ENCODE data around the gene TWSG1.

DNA sequence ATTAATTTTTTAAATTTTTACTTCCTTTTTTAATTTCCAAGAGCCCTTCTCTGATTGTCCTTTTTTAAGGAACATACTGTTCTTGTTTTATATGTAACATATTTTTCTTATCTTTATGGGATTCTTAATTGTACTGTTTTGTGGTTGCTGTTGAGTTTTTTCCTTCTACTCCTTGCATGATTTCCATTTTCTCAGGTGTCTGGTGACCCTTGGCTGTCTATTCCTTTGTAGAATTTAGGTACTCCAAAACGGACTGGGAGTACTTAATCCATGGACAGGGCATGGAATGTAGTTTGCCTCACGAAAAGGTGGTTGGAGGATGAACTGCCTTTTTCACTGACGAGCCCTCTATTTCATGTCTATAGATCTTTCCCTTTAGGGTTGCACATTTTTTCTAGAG, 26.6 kb downstream of the TWSG1 start:
- TF ChIP-seq, protein P1, sequence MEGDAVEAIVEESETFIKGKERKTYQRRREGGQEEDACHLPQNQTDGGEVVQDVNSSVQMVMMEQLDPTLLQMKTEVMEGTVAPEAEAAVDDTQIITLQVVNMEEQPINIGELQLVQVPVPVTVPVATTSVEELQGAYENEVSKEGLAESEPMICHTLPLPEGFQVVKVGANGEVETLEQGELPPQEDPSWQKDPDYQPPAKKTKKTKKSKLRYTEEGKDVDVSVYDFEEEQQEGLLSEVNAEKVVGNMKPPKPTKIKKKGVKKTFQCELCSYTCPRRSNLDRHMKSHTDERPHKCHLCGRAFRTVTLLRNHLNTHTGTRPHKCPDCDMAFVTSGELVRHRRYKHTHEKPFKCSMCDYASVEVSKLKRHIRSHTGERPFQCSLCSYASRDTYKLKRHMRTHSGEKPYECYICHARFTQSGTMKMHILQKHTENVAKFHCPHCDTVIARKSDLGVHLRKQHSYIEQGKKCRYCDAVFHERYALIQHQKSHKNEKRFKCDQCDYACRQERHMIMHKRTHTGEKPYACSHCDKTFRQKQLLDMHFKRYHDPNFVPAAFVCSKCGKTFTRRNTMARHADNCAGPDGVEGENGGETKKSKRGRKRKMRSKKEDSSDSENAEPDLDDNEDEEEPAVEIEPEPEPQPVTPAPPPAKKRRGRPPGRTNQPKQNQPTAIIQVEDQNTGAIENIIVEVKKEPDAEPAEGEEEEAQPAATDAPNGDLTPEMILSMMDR (IDR thresholded peaks at IDR 0.05; ENCODE audit: extremely low read depth in 1 of 2, insufficient read depth in 1 of 2, low read depth in 1 of 2, low read length in 2 of 2): no peak
- TF ChIP-seq POLR2AphosphoS5 (IDR thresholded peaks at IDR 0.05; ENCODE audit: insufficient read depth, low read depth, low read length) (no peak), POLR2A (IDR thresholded peaks at IDR 0.05; ENCODE audit: low read depth, low read length) (no peak), MYC (IDR thresholded peaks at IDR 0.05; ENCODE audit: low read depth, low read length) (no peak), EZH2 (IDR thresholded peaks at IDR 0.05; ENCODE audit: borderline replicate concordance, low read depth, low read length, severe bottlenecking) (no peak), GATA2 (IDR thresholded peaks at IDR 0.05; ENCODE audit: insufficient read depth, insufficient read length, low read depth, low read length) (no peak), FOS (IDR thresholded peaks at IDR 0.05; ENCODE audit: borderline replicate concordance, insufficient read depth, low read length) (no peak), JUN (IDR thresholded peaks at IDR 0.05; ENCODE audit: borderline replicate concordance, insufficient read depth, insufficient read length, low read depth) (no peak)
- TF ChIP-seq, protein P2, sequence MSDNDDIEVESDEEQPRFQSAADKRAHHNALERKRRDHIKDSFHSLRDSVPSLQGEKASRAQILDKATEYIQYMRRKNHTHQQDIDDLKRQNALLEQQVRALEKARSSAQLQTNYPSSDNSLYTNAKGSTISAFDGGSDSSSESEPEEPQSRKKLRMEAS (IDR thresholded peaks at IDR 0.05; ENCODE audit: insufficient read depth, insufficient read length): no peak
